Activated T-helper 1 cell treated with anti-CD3 and anti-CD28 coated beads, Interleukin-12 subunit alpha, Interleukin-12 subunit beta, Interleukin-2, Interleukin-4 antibody, amounts not matched to agents 30 ng/mL and 10 ng/mL and 1 ng/mL, durations not matched to agents 14 hours and 24 hours and 36 hours (primary cell): Measurements from ENCODE around the gene CDKN1C. TPM values are rescaled to one million over a fixed set of nuclear protein-coding genes. Genes with fewer than 3 reads are reported as not detected.

ENCODE experiments used
- DNase-seq: peaks from one replicate; pipeline ENCODE4 v3.0.0; 2021; ENCODE audit warnings: low spot score
- H3K27ac Mint-ChIP-seq: one replicate; pipeline ENCODE4 v1.8.0; 2021; ENCODE audit warnings: mild to moderate bottlenecking, mixed read lengths
- H3K27me3 Mint-ChIP-seq: one replicate; pipeline ENCODE4 v1.8.0; 2022; ENCODE audit warnings: mild to moderate bottlenecking, moderate library complexity, mixed read lengths; ENCODE audit not compliant: insufficient read depth
- H3K36me3 Mint-ChIP-seq: one replicate; pipeline ENCODE4 v1.8.0; 2021; ENCODE audit warnings: low read depth, mixed read lengths
- H3K4me1 Mint-ChIP-seq: one replicate; pipeline ENCODE4 v1.8.0; 2021; ENCODE audit warnings: low read depth, mixed read lengths
- H3K4me3 Mint-ChIP-seq: one replicate; pipeline ENCODE4 v1.8.0; 2021; ENCODE audit warnings: mild to moderate bottlenecking, moderate library complexity, mixed read lengths
- H3K9me3 Mint-ChIP-seq: one replicate; pipeline ENCODE4 v1.8.0; 2021; ENCODE audit warnings: mixed read lengths
- intact Hi-C: fragments of 100-400 bp; cut with micrococcal nuclease; formaldehyde crosslinking; loops from one replicate; pipeline ENCODE4 v1.15.1; 2024
- total RNA-seq: library from RNA; stranded (reverse); gene quantifications from 2 replicates; pipeline ENCODE4 v1.2.3, GENCODE V29; 2022

The CDKN1C gene
- total RNA-seq, 1 donor from 2014 or later, result 3.9 TPM

DNA sequence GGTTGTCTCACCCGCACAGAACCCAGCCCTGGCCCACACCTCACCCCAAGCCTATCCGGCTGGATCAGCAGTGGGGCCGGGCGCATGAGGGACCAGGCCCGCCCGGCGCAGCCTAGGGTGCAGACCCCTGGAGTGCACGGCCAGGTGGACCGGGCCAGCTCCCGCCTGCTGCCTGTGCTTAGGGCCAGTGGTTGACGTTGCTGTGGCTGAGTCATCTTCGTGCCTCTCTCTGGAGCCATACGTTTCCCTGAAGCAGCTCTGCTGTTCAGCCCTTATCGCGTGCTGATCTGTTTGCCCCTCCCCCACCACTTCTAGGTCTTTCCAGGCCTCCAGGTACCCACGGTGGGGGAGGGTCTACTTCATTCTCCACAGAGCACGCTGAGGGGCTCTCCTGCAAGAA lies 39.5 kb downstream of the CDKN1C start:
- no peak for DNase-seq
- Mint-ChIP-seq H3K4me3 (no peak overlapping the region), H3K27ac (no peak overlapping the region), H3K9me3 (no peaks in the 10 kb centered on the region), H3K36me3 (no peaks in the 10 kb centered on the region), H3K27me3 (no peaks in the 10 kb centered on the region), H3K4me1 (no peaks in the 10 kb centered on the region)
- intact Hi-C loops, result no loop called here

DNA sequence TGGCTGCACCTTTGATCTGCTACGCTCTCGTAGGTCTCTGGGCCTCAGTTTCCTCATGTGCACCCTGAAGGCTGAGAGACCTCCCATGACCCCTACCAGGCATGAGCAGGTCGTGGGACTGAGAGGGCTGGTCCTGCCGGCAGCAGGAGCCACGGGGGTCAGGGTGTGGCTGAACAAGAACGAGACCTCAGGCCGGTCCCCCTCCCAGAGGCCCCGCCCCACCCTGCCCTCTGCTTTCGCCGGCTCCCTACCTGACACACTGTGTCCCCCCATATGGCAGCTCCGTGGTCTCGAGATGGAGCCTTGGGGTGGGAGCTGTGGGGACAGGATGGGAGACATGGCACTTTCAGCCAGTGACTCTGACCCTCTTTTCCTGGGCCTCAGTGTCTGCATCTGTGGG lies 40.6 kb downstream of the CDKN1C start:
- no peak overlapping the region for H3K4me3 Mint-ChIP-seq
- no peaks in the 10 kb centered on the region for H3K9me3 Mint-ChIP-seq

DNA sequence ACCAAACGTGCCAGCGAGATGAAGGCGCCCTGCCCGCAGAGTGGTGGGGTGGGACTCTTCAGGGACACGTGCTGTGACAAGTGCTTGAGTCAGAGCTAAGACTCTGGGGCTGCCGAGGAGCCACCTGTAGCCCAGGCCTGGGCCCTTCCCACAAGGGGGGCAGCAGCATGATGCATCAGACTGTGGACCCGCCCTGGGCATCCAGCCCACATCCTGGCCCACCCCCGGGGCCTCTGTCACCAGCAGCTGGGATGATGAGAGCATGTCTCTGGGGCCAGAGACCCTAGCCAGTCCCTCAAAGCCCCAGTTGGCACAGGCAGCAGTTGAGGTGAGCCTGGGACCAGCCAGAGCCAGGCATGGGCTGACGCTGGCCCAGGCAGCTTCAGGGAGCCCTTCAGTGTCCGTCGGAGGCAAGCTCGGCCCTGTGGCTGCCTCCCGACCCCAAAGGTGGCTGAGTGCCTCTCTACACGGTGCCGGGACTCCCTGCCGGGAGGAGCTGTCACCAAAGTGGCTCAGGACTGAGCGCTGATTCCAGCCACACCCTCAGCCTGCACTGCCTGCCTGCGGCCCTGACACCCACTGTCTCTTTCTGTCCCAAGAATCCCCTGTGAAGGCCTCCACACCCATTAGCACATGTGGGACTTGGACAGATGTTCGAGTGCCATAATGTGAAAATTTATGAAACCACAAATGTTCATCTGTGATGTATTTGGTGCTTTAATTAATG lies 41.3 kb downstream of the CDKN1C start:
- Mint-ChIP-seq H3K27ac (no peak overlapping the region), H3K4me1 (no peaks in the 10 kb centered on the region), H3K36me3 (no peaks in the 10 kb centered on the region), H3K4me3 (no peak overlapping the region), H3K9me3 (no peaks in the 10 kb centered on the region), H3K27me3 (no peaks in the 10 kb centered on the region)
- intact Hi-C loops, result no loop called here
- DNase-seq, result no peak

More for the DNA sequence above, 40.6 kb downstream of the CDKN1C start:
- no peaks in the 10 kb centered on the region for H3K4me1 Mint-ChIP-seq
- no peaks in the 10 kb centered on the region for H3K36me3 Mint-ChIP-seq
- no peak overlapping the region for H3K27ac Mint-ChIP-seq
- H3K27me3 Mint-ChIP-seq, result no peaks in the 10 kb centered on the region
- DNase-seq, result no peak
- intact Hi-C loops, result no loop called here

DNA sequence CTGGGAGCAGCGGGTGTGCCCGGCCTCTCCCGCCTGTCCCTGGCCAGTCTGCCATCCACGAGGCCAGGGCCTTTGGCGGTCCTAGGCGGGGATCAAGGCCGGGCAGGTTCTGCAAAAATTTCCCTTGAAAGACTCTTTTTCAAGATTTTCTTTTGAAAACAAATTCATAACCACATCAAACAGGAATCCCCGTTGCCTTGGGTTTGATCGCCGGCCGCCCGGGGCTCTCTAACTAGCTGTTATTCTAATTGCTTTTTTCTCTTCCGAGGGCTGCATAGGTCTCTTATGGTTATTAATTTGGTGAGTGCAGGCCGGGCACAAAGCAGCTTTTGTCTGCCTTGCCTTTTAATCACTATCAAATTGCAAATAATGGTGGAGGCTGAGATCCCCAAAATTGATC lies 42.0 kb downstream of the CDKN1C start:
- Mint-ChIP-seq H3K4me1 (no peaks in the 10 kb centered on the region), H3K27me3 (no peaks in the 10 kb centered on the region), H3K4me3 (no peak overlapping the region), H3K36me3 (no peaks in the 10 kb centered on the region), H3K27ac (no peak overlapping the region), H3K9me3 (no peaks in the 10 kb centered on the region)
- intact Hi-C loops, result no loop called here
- DNase-seq, result no peak

DNA sequence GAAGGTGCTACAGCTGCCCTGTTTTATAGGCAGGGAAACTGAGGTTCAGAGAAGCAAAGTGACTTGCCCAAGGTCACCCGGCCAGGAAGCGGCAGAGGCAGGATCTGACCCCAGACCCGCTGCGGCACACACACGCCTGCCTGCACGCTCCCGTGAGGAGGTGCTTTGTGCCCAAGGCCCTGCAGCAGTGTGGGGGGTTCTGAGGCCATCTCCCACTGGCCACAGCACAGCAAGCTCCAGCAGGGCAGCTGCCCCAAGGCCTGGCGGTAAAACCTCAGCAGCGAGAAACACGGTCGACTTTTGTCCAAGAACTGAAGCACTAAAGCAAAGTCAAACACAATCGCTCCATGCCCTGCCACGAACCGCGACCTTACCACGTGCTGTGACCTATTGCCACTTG lies 42.7 kb downstream of the CDKN1C start:
- no peaks in the 10 kb centered on the region for H3K36me3 Mint-ChIP-seq
- H3K4me3 Mint-ChIP-seq, result no peak overlapping the region
- no peaks in the 10 kb centered on the region for H3K27me3 Mint-ChIP-seq
- intact Hi-C loops, result no loop called here
- H3K27ac Mint-ChIP-seq, result no peak overlapping the region
- H3K9me3 Mint-ChIP-seq, result no peaks in the 10 kb centered on the region
- DNase-seq, result no peak
- no peaks in the 10 kb centered on the region for H3K4me1 Mint-ChIP-seq

DNA sequence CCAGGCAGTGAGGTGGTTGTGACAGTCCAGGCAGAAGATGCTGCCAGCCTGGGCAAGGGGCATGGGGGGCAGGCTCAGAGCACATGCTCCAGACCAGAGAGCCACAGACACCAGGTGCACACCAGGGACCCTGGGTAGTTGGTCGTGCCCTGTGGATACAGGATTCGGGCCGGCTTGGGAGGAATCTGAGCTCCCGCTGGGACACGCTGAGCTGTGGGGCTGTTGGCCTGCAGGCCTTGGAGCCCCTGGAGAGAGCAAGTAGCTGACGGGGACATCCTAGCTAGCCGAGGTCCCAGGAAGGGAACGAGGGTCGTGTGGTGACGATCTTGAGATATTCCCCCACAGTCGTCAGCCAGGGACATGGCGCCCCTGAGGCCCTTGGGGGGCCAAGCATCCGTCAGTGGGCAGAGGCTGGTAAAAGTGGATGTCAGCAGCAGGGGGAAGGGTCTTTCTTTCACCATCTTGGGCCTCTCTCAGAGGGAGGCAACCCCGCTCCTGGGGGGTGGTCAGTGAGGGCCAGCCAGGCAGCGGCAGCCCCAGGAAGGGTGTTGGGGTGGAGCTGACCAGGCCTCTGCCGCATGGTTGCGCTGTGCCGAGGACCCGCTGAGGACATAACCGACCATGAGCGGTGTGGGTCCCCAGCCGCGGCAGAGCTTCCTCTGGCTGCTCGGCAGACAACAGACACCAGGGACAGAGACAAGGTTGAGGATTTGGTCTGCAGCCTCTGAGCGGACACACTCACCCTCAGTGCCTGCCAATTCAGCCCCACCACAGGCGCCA lies 44.0 kb downstream of the CDKN1C start:
- H3K4me3 Mint-ChIP-seq, result no peak overlapping the region
- peaks cover 2% of the 10 kb centered on the region for H3K27me3 Mint-ChIP-seq
- no peaks in the 10 kb centered on the region for H3K36me3 Mint-ChIP-seq
- intact Hi-C loops, result no loop called here
- DNase-seq, result no peak
- H3K27ac Mint-ChIP-seq, result no peak overlapping the region
- no peaks in the 10 kb centered on the region for H3K4me1 Mint-ChIP-seq
- H3K9me3 Mint-ChIP-seq, result no peaks in the 10 kb centered on the region

DNA sequence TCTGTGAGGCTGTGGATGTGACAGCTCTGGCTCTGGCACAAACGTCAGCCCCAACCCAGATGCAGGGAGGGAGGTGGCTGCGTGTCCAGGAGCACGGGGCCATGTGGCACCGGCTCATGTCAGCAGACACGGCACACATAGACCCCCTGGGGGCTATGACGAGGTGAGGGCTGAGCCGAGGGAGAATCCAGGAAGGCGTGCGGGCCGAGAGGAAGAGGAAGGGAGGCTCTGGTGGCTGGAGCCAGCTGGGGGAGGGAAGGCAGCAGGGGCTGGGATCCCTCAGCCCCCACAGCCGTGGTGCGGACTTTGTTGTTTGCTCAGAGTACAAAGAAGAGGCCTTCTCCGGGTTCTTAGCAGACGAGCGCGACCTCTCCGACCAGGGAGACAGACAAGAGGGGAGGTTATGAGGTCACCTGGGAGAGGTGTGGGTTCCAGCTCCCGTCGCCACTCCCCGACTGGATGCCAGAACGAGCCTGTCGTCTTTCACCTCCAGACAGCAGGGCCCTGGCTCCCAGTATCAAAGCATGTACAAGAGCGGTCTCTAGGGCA lies 46.1 kb downstream of the CDKN1C start:
- no peak overlapping the region for H3K4me3 Mint-ChIP-seq
- H3K4me1 Mint-ChIP-seq, result no peaks in the 10 kb centered on the region
- no peak overlapping the region for H3K27ac Mint-ChIP-seq
- no peaks in the 10 kb centered on the region for H3K36me3 Mint-ChIP-seq
- H3K9me3 Mint-ChIP-seq, result no peaks in the 10 kb centered on the region
- peaks cover 2% of the 10 kb centered on the region for H3K27me3 Mint-ChIP-seq
- intact Hi-C loops, result no loop called here
- no peak for DNase-seq

DNA sequence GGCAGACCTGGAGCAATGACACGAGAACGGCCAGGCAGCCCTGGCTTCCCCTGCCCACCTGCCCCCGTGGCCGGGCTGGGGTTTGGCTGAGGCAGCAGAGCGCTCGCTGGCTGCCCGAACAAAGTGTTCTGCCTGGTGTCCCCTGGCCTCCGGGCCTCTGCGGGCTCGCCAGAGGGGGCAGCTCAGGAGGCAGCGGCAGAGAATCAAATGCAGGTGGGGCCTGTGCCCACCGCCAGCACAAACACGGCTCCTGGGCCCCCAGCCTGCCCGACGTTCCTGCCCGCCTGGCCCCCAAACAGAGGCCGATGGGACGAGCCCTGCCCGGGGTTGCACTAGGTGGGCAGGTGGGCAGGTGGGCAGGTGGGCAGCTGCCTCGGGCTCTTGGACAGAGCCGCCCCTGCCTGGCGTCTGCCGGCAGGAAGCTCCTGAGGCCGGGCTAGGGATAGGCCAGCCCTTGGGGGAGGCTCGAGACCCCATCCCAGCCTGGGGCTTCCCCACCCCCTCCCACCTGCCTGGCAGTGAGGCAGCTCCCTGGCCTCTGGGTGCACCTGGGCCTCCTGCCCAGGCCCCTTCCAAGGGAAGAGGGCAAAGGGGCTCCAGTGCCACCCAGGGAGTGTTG lies 46.8 kb downstream of the CDKN1C start:
- intact Hi-C loops, result no loop called here
- Mint-ChIP-seq H3K27me3 (peaks cover 2% of the 10 kb centered on the region), H3K36me3 (no peaks in the 10 kb centered on the region), H3K9me3 (no peaks in the 10 kb centered on the region), H3K4me1 (no peaks in the 10 kb centered on the region), H3K27ac (no peak overlapping the region), H3K4me3 (no peak overlapping the region)
- no peak for DNase-seq

DNA sequence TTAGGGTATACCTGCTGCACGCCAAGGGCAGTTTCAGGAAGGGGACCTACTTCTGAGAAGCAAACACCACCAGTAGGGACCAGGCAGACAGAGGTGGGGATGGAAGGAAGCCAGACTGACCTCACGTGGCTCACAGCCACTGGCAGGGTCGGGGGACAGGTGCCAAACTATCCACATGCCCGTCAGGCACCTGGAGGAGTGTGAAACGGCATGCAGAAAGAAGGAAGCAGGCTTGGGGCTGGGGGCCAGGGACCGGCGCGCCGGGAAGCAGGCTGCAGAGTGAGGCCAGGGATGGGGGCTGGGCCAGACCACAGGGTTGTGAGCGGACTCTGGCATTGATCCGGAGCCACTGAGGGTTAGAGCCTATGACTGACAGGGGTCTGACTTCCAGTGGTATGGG lies 47.5 kb downstream of the CDKN1C start:
- H3K9me3 Mint-ChIP-seq, result no peaks in the 10 kb centered on the region
- no peak overlapping the region for H3K4me3 Mint-ChIP-seq
- no peak for DNase-seq
- H3K27ac Mint-ChIP-seq, result no peak overlapping the region
- H3K27me3 Mint-ChIP-seq, result peaks cover 2% of the 10 kb centered on the region
- no peaks in the 10 kb centered on the region for H3K4me1 Mint-ChIP-seq
- H3K36me3 Mint-ChIP-seq, result no peaks in the 10 kb centered on the region
- intact Hi-C loops, result no loop called here

DNA sequence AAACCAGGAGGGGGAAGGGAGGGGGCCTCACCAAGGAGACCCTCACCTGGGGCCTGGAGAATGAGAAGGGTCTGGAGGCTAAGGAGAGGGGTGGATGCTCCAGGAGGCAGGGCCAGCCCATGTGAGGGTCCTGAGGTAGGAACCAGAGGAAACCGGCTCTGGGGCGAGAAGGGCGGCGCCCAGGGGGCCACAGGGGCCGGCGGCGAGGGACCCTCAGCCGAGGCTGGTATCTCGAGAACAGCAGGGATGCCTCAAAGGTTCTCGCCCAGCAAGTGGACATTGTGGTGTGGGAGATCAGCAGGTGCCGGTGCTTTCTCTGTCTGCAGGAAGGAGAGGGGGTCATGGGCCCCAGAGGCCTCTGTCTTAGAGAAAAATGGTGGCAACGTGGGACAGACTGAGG lies 47.9 kb downstream of the CDKN1C start:
- Mint-ChIP-seq H3K4me3 (no peak overlapping the region), H3K27me3 (peaks cover 2% of the 10 kb centered on the region), H3K36me3 (no peaks in the 10 kb centered on the region), H3K9me3 (no peaks in the 10 kb centered on the region), H3K27ac (no peak overlapping the region), H3K4me1 (no peaks in the 10 kb centered on the region)
- intact Hi-C loops, result no loop called here
- DNase-seq, result no peak

DNA sequence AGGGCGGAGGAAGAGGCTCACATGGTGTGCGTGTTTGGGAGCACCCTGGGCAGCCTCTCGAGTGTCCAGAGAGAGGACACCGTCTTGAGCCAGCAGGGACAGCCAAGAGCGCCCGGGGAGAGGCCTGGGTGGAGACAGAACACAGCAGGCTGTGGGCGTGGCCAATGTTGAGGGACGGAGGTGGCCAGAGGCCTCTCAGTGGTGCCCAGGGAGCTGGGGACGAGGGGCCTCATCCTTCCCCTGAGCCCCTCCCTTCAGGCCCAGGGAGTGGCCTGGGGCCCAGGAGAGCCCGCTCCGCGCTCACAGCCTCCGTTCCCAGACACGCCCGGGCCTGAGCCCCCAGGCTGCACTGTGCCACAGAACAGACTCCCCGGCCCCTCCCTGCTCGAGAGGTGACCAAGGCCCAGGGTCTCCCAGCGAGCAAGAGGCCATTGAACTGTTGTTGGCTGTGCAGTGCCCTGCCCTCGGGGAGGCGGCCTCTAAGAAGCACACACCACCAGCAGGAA lies 48.4 kb downstream of the CDKN1C start:
- H3K36me3 Mint-ChIP-seq, result no peaks in the 10 kb centered on the region
- H3K27ac Mint-ChIP-seq, result no peak overlapping the region
- no peaks in the 10 kb centered on the region for H3K9me3 Mint-ChIP-seq
- intact Hi-C loops, result no loop called here
- H3K4me1 Mint-ChIP-seq, result no peaks in the 10 kb centered on the region
- H3K27me3 Mint-ChIP-seq, result peaks cover 2% of the 10 kb centered on the region
- no peak for DNase-seq
- no peak overlapping the region for H3K4me3 Mint-ChIP-seq

DNA sequence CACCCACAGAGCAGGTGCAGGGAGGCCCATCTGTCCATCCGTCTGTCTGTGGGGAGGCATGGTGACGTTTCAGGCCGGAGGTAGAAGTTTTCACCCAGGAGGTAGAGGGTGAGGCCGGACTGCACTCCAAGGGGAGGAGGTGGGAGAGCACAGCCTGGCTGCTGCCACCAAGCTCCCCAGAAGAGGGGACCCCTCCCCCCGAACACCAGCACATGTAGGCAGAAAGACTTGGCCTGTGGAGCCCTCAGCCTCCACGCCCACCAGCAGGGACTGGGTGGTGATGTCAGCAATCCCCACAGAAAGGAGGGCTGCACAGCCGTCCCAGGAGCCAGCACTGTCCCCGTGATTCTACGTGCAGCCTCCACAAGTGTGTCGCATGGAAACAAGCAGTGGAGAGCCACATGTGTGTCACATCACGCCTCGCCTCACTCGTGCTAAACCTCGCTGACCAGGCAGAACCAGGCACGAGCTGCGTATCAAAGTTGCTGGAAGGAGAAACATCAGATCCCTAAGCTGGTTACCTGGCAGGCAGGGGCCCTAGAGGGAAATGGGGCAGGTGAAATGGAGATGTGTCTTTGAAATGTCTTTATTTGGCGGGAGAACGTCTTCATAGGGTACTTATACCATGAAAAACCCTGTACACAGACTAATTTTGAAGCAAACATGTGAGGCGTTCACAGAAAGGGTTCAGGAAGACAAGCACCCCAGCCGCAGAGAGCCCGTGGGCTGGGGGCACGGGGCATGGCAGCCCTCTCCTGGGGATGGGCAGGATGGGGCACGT lies 49.1 kb downstream of the CDKN1C start:
- no peak for DNase-seq
- peak overlapping the region; percentile 29 for H3K27ac Mint-ChIP-seq
- no peaks in the 10 kb centered on the region for H3K9me3 Mint-ChIP-seq
- no peaks in the 10 kb centered on the region for H3K36me3 Mint-ChIP-seq
- intact Hi-C loops, result no loop called here
- H3K4me1 Mint-ChIP-seq, result no peaks in the 10 kb centered on the region
- peaks cover 2% of the 10 kb centered on the region for H3K27me3 Mint-ChIP-seq
- H3K4me3 Mint-ChIP-seq, result no peak overlapping the region
